ENCODE results near the gene TMUB2.

Gene TMUB2

GRCh38 chr17:44221084-44221861, 34.5 kb downstream of the TMUB2 start:
- Histone ChIP-seq H3K4me3 (replicated peaks; ENCODE audit: low read depth, low read length) (peak overlapping the region; percentile 92), H3K27me3 (replicated peaks; ENCODE audit: control insufficient read depth, insufficient read depth, low read length) (no peaks in the 10 kb centered on the region), H3K36me3 (ENCODE audit: control insufficient read depth, insufficient read depth, low read length) (no peaks in the 10 kb centered on the region)
- peak; percentile 79 for DNase-seq (ENCODE audit: extremely low read depth, insufficient read length)
- peak; percentile 1 for TF ChIP-seq CTCF (IDR thresholded peaks at IDR 0.05; ENCODE audit: insufficient read depth, low read length, poor library complexity, severe bottlenecking)

- H3K4me3 ChIP-seq (replicated peaks; ENCODE audit: low read depth, low read length): peak overlapping the region; percentile 92
- H3K27me3 ChIP-seq (replicated peaks; ENCODE audit: control insufficient read depth, insufficient read depth, low read length): no peaks in the 10 kb centered on the region
- H3K36me3 ChIP-seq (ENCODE audit: control insufficient read depth, insufficient read depth, low read length): no peaks in the 10 kb centered on the region
- no peak for DNase-seq (ENCODE audit: extremely low read depth, insufficient read length)
- TF ChIP-seq CTCF (IDR thresholded peaks at IDR 0.05; ENCODE audit: insufficient read depth, low read length, poor library complexity, severe bottlenecking): no peak
Measured at GRCh38 chr17:44221862-44222111, 35.0 kb downstream of the TMUB2 start.

- no peaks in the 10 kb centered on the region for H3K27me3 ChIP-seq (replicated peaks; ENCODE audit: control insufficient read depth, insufficient read depth, low read length)
- H3K36me3 ChIP-seq (ENCODE audit: control insufficient read depth, insufficient read depth, low read length): no peaks in the 10 kb centered on the region
- H3K4me3 ChIP-seq (replicated peaks; ENCODE audit: low read depth, low read length): peak overlapping the region; percentile 92
- peak; percentile 41 for TF ChIP-seq CTCF (IDR thresholded peaks at IDR 0.05; ENCODE audit: insufficient read depth, low read length, poor library complexity, severe bottlenecking)
- DNase-seq (ENCODE audit: extremely low read depth, insufficient read length): peak; percentile 66
Measured at GRCh38 chr17:44222112-44222869, 35.5 kb downstream of the TMUB2 start.

DNA sequence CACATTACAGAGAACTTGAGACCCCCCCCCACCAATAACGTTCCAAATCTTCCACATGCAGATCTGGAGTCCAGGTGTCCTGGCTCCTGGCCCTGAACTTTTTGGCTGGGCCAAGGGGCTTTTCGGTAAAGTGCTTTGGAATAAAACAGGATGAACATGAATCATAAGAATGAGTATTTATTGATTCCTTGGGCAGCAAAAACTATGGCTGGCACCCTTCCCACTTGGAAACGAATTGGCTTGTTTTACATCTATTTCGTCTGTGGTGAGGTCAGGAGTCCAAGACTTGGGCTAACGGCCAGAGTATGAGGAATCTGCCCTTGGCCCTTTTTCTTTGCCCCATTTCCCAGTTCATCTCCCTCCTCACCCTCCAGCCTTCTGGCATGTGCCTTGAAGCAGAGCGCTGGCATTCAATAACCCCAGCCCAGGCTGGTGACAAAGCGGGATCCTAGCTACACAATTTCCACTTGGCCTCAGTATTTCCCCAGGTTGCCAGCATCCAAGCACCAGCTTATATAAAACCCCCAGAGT, 36.8 kb downstream of the TMUB2 start:
- Histone ChIP-seq H3K27me3 (replicated peaks; ENCODE audit: control insufficient read depth, insufficient read depth, low read length) (no peaks in the 10 kb centered on the region), H3K36me3 (ENCODE audit: control insufficient read depth, insufficient read depth, low read length) (no peaks in the 10 kb centered on the region), H3K4me3 (replicated peaks; ENCODE audit: low read depth, low read length) (no peak overlapping the region)
- TF ChIP-seq CTCF (IDR thresholded peaks at IDR 0.05; ENCODE audit: insufficient read depth, low read length, poor library complexity, severe bottlenecking): no peak
- no peak for DNase-seq (ENCODE audit: extremely low read depth, insufficient read length)

DNA sequence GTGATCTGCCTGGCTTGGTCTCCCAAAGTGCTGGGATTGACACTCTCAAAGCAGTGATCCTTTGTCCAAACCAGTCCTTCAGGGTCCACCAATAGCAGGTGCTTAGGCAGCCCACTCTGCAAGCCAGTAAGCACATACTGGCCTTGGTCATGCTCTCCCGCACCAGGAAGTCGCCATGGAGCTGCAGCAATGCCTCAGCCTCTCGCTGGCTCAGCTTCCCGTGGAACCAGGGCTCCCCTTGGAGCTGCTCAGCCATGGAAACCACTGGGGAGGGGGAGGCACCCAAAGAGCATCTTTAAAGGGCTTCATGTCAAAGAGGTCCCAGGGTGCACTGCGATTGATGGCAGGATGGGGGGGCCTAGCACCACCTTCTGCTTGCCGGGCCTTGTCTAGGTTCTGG, 42.3 kb downstream of the TMUB2 start:
- no peak for TF ChIP-seq CTCF (IDR thresholded peaks at IDR 0.05; ENCODE audit: insufficient read depth, low read length, poor library complexity, severe bottlenecking)
- no peaks in the 10 kb centered on the region for H3K27me3 ChIP-seq (replicated peaks; ENCODE audit: control insufficient read depth, insufficient read depth, low read length)
- DNase-seq (ENCODE audit: extremely low read depth, insufficient read length): no peak
- no peaks in the 10 kb centered on the region for H3K36me3 ChIP-seq (ENCODE audit: control insufficient read depth, insufficient read depth, low read length)
- no peak overlapping the region for H3K4me3 ChIP-seq (replicated peaks; ENCODE audit: low read depth, low read length)

Data from GM06990 (cell line).